Neuronal stem cell (in vitro differentiated cells): ENCODE data around the gene EFCAB13.
A peak's percentile ranks its signal among the peaks of the same experiment; 100 is the strongest.

ENCODE experiments used
- DNase-seq: peaks from one replicate; pipeline ENCODE4 v3.0.0-alpha.2; 2013; ENCODE audit warnings: low spot score
- H2AFZ ChIP-seq: one replicate; pipeline ENCODE4 v1.6.1; 2013; ENCODE audit warnings: mild to moderate bottlenecking, low read length, inconsistent platforms
- H2AK5ac ChIP-seq: 2 replicates; pipeline ENCODE4 v1.6.1; 2013; ENCODE audit warnings: low read depth, mild to moderate bottlenecking, inconsistent platforms, low read length, moderate library complexity, mixed read lengths
- H2BK120ac ChIP-seq: 2 replicates; pipeline ENCODE4 v1.6.1; 2013; ENCODE audit warnings: low read depth, mild to moderate bottlenecking, inconsistent platforms, low read length, moderate library complexity, mixed read lengths
- H2BK12ac ChIP-seq: one replicate; pipeline ENCODE4 v1.6.1; 2013; ENCODE audit warnings: low read length, inconsistent platforms
- H2BK15ac ChIP-seq: 2 replicates; pipeline ENCODE4 v1.6.1; 2013; ENCODE audit warnings: mild to moderate bottlenecking, low read length, inconsistent platforms, mixed read lengths
- H2BK5ac ChIP-seq: one replicate; pipeline ENCODE4 v1.6.1; 2013; ENCODE audit warnings: inconsistent platforms, mild to moderate bottlenecking, low read length, moderate library complexity
- H3K14ac ChIP-seq: one replicate; pipeline ENCODE4 v1.6.1; 2013; ENCODE audit warnings: low read length, inconsistent platforms
- H3K18ac ChIP-seq: 2 replicates; pipeline ENCODE4 v1.6.1; 2013; ENCODE audit warnings: low read length, inconsistent platforms
- H3K23ac ChIP-seq: 2 replicates; pipeline ENCODE4 v1.6.1; 2013; ENCODE audit warnings: low read depth, mild to moderate bottlenecking, mixed read lengths, low read length, inconsistent platforms; ENCODE audit not compliant: poor library complexity
- H3K27ac ChIP-seq: replicated peaks from 3 replicates; pipeline ENCODE4 v1.5.1; 2013; ENCODE audit warnings: low read length, inconsistent platforms
- H3K27me3 ChIP-seq, 3 experiments: 2 replicates each; pipeline ENCODE4 v1.6.1; 2013; ENCODE audit warnings: low read length in 3 of 3, mild to moderate bottlenecking in 2 of 3, inconsistent platforms in 1 of 3, low read depth in 1 of 3, mixed read lengths in 1 of 3, moderate library complexity in 1 of 3; ENCODE audit not compliant: control insufficient read depth in 3 of 3, insufficient read depth in 3 of 3
- H3K36me3 ChIP-seq, 2 donors: replicated peaks in 1 of 2; 2 replicates each; pipeline ENCODE4 v1.6.1; 2013; ENCODE audit warnings: low read length in 2 of 2; ENCODE audit not compliant: control insufficient read depth in 2 of 2, insufficient read depth in 2 of 2
- H3K4ac ChIP-seq: 2 replicates; pipeline ENCODE4 v1.6.1; 2013; ENCODE audit warnings: inconsistent platforms, mild to moderate bottlenecking, low read length, moderate library complexity
- H3K4me1 ChIP-seq, 2 donors: 1 replicate in 1 of 2; 2 replicates in 1 of 2; pipeline ENCODE4 v1.6.1; 2013; ENCODE audit warnings: low read length in 2 of 2, low read depth in 1 of 2; ENCODE audit not compliant: control insufficient read depth in 2 of 2, insufficient read depth in 1 of 2
- H3K4me2 ChIP-seq: one replicate; pipeline ENCODE4 v1.6.1; 2013; ENCODE audit warnings: mild to moderate bottlenecking, low read length, inconsistent platforms; ENCODE audit not compliant: insufficient read depth, poor library complexity, severe bottlenecking
- H3K4me3 ChIP-seq, 2 donors: 2 replicates each; pipeline ENCODE4 v1.5.1; 2013; ENCODE audit warnings: low read length in 2 of 2, mild to moderate bottlenecking in 2 of 2, inconsistent platforms in 1 of 2, moderate library complexity in 1 of 2
- H3K79me1 ChIP-seq: one replicate; pipeline ENCODE4 v1.6.1; 2013; ENCODE audit warnings: low read depth, mild to moderate bottlenecking, inconsistent platforms, low read length, moderate library complexity
- H3K9ac ChIP-seq: one replicate; pipeline ENCODE4 v1.6.1; 2013; ENCODE audit warnings: mild to moderate bottlenecking, low read depth, low read length, inconsistent platforms; ENCODE audit not compliant: poor library complexity
- H3K9me3 ChIP-seq, 2 donors: replicated peaks in 1 of 2; 2 replicates each; pipeline versions ENCODE3 to v1.6.1; 2013; ENCODE audit warnings: low read length in 2 of 2, mild to moderate bottlenecking in 2 of 2, inconsistent platforms in 1 of 2, low read depth in 1 of 2, mixed read lengths in 1 of 2, moderate library complexity in 1 of 2; ENCODE audit not compliant: control insufficient read depth in 2 of 2, insufficient read depth in 1 of 2
- H4K8ac ChIP-seq: one replicate; pipeline ENCODE4 v1.6.1; 2013; ENCODE audit warnings: low read depth, mild to moderate bottlenecking, inconsistent platforms, low read length, moderate library complexity
- H4K91ac ChIP-seq: one replicate; pipeline ENCODE4 v1.6.1; 2013; ENCODE audit warnings: low read length, low read depth, mild to moderate bottlenecking, inconsistent platforms; ENCODE audit not compliant: poor library complexity
- WGBS, 2 donors: extraction: QIAGEN DNeasy Blood & Tissue Kit; methylation state at CpG; one replicate each; pipeline ENCODE4 v1.1.7; 2013; ENCODE audit warnings: missing lambda C conversion rate in 2 of 2, mixed read lengths in 1 of 2; ENCODE audit not compliant: insufficient read length in 2 of 2, insufficient replicate concordance in 1 of 2; ENCODE audit errors: extremely low coverage in 2 of 2; 5-methylcytosine and 5-hydroxymethylcytosine counted together

EFCAB13 gene

DNA sequence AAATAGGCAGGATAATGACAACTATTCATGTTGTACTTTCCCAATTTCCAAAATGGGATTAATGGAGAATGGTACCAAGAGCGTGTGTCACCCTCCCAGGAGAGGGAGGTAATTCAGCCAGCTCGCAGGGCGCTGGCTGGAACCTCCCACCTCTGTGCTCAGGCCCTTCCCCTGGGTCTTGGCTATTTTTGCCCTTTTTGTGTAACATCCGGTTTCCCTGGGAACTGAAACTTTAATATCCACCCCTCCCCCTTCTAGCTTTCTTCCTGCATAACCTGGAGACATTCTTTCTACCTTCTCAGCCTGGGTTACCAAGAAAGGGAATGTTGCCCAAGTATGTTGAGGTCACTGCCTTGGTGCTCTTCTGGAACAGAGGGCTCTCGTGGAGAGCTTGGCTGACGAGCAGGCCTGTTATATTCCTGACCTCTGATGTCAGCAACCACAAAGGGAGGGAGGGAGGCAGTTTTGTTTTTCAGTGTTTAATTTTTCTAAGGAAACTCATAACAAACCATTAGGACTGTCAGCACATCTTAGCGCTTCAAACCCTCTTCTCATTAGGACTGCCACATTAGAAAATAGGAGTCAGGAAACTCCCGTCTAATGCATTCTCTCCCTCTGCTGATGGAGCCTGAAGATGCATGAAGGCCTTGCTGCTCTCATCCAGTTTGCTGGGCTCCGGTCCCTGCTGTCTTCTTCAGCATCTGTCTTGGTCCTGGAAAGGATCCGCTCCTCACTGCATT, 44.5 kb upstream of the EFCAB13 start:
- no peak overlapping the region for H3K4ac ChIP-seq
- no peak overlapping the region for H3K9ac ChIP-seq
- no peak overlapping the region for H2BK12ac ChIP-seq
- no peak overlapping the region for H3K23ac ChIP-seq
- H3K4me1 ChIP-seq: peaks cover 23 to 42% of the 10 kb centered on the region in 2 donors
- no peak overlapping the region for H3K18ac ChIP-seq
- DNase-seq: no peak
- H2BK120ac ChIP-seq: no peak overlapping the region
- no peak overlapping the region for H2BK15ac ChIP-seq
- WGBS, 2 donors: no CpG with 5 or more reads among the region's 10 CpGs
- H3K79me1 ChIP-seq: no peaks in the 10 kb centered on the region
- H2AK5ac ChIP-seq: no peak overlapping the region
- no peak overlapping the region for H4K8ac ChIP-seq
- no peak overlapping the region for H3K4me2 ChIP-seq
- no peaks in the 10 kb centered on the region for H3K36me3 ChIP-seq
- no peak overlapping the region for H3K14ac ChIP-seq
- no peak overlapping the region for H4K91ac ChIP-seq
- H3K4me3 ChIP-seq: peak overlapping the region in 1 of 2 donors; percentile 10
- peak overlapping the region; percentile 8 for H3K27ac ChIP-seq
- H2BK5ac ChIP-seq: no peak overlapping the region
- no peaks in the 10 kb centered on the region for H3K9me3 ChIP-seq
- no peaks in the 10 kb centered on the region for H3K27me3 ChIP-seq
- peak overlapping the region; percentile 54 for H2AFZ ChIP-seq

DNA sequence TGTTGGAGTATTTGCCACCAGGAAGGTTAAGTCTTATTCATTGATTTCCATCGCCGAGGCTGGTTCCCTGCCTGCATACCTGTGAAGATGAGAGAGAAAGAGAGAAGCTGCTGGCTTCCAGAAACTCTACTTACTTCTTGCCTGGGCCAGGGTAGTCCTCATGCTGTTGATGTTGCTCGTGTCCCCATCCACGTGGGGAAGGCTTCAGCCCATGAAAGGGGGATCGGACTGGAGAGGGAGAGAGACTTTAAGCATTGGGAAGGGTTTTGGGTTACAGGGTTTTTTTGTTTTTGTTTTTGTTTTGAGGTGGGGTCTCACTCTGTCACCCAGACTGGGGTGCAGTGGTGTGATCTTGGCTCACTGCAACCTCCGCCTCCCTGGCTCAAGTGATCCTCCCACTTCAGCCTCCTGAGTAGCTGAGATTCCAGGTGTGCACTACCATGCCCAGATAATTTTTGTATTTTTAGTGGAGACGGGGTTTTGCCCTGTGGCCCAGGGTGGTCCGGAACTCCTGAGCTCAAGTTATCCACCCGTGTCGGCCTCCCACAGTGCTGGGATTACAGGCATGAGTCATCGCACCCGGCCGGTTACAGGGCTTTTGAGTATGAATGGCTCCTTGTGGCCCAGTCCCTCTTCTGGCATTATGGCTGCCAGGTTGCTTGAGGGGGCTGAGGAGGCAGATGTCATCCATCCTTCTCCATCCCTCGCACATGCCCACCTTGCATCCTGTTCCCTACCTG, 43.5 kb upstream of the EFCAB13 start:
- Histone ChIP-seq H3K9ac (no peak overlapping the region), H2AFZ (peak overlapping the region; percentile 54), H3K27ac (no peak overlapping the region), H3K4me3 (no peak overlapping the region), H3K36me3 (no peaks in the 10 kb centered on the region), H2BK12ac (no peak overlapping the region), H2AK5ac (no peak overlapping the region), H4K8ac (no peak overlapping the region), H2BK15ac (no peak overlapping the region), H3K18ac (peak overlapping the region; percentile 9), H4K91ac (no peak overlapping the region), H3K14ac (no peak overlapping the region), H3K23ac (no peak overlapping the region), H2BK5ac (no peak overlapping the region), H3K4me2 (no peak overlapping the region), H3K9me3 (no peaks in the 10 kb centered on the region), H3K79me1 (no peaks in the 10 kb centered on the region), H2BK120ac (no peak overlapping the region), H3K4ac (no peak overlapping the region), H3K4me1 (peaks cover 19 to 37% of the 10 kb centered on the region in 2 donors), H3K27me3 (no peaks in the 10 kb centered on the region)
- WGBS, 2 donors: no CpG with 5 or more reads among the region's 14 CpGs
- DNase-seq: no peak

DNA sequence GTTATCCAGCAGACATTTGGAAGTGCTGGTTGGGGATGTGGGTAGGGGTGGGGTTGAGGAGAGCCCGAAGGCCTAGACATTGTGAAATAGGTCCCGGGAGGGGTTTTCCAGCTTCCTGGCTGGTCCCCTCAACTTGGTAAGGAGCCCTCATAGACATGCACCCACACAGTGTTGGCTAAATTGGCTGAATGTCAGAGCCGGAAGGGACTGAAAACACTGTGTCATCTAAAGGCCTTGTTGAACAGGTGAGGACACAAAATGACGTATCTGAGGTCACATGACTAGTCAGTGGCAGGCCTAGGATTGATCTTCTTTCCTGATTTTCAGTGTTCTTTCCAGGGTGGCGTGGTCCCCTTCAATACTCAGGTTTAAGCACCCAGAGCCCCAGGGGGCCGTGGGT, 42.5 kb upstream of the EFCAB13 start:
- no peaks in the 10 kb centered on the region for H3K27me3 ChIP-seq

DNA sequence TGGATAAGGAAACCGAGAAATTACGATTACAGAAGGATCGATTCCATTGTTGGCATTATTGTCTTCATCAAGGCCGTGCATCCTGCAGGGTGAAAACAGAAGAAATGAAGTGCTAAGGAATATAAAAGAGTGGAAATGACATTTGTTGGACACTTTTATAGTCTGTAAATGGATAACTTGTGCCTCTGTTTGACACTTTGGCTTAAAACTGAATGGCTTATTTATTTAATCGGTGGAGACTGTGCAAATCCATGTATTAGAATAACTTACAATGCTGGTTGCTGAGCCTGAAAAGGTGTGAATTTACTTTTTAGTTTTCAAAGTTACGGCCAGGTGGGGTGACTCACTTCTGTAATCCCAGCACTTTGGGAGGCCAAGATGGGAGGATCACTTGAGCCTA, 38.8 kb upstream of the EFCAB13 start:
- H3K79me1 ChIP-seq: no peaks in the 10 kb centered on the region
- H3K27ac ChIP-seq: no peak overlapping the region
- H2BK120ac ChIP-seq: no peak overlapping the region
- no peak overlapping the region for H2BK12ac ChIP-seq
- no peak overlapping the region for H2BK5ac ChIP-seq
- H2BK15ac ChIP-seq: no peak overlapping the region
- H4K8ac ChIP-seq: no peak overlapping the region
- no peaks in the 10 kb centered on the region for H3K27me3 ChIP-seq
- no peak overlapping the region for H2AK5ac ChIP-seq
- H4K91ac ChIP-seq: no peak overlapping the region
- H3K4ac ChIP-seq: no peak overlapping the region
- peaks cover 0 to 8% of the 10 kb centered on the region in 2 donors for H3K4me1 ChIP-seq
- no peaks in the 10 kb centered on the region for H3K9me3 ChIP-seq
- H3K9ac ChIP-seq: no peak overlapping the region
- WGBS, 2 donors: no CpG with 5 or more reads among the region's 6 CpGs
- DNase-seq: no peak
- H3K4me2 ChIP-seq: no peak overlapping the region
- H3K36me3 ChIP-seq: no peaks in the 10 kb centered on the region
- no peak overlapping the region for H3K4me3 ChIP-seq
- no peak overlapping the region for H3K18ac ChIP-seq
- H2AFZ ChIP-seq: no peak overlapping the region
- H3K14ac ChIP-seq: no peak overlapping the region
- no peak overlapping the region for H3K23ac ChIP-seq

More for the DNA sequence above, 42.5 kb upstream of the EFCAB13 start:
- H4K91ac ChIP-seq: no peak overlapping the region
- DNase-seq: no peak
- no CpG with 5 or more reads among the region's 6 CpGs for WGBS, 2 donors
- H3K9me3 ChIP-seq: no peaks in the 10 kb centered on the region
- H4K8ac ChIP-seq: no peak overlapping the region
- no peak overlapping the region for H3K4me3 ChIP-seq
- H3K36me3 ChIP-seq: no peaks in the 10 kb centered on the region
- H3K9ac ChIP-seq: no peak overlapping the region
- no peak overlapping the region for H3K4me2 ChIP-seq
- H3K23ac ChIP-seq: no peak overlapping the region
- no peak overlapping the region for H3K18ac ChIP-seq
- H2BK15ac ChIP-seq: no peak overlapping the region
- no peak overlapping the region for H2AK5ac ChIP-seq
- no peak overlapping the region for H2BK120ac ChIP-seq
- H3K27ac ChIP-seq: no peak overlapping the region
- no peak overlapping the region for H2BK12ac ChIP-seq
- no peak overlapping the region for H3K14ac ChIP-seq
- no peaks in the 10 kb centered on the region for H3K79me1 ChIP-seq
- no peak overlapping the region for H3K4ac ChIP-seq
- no peak overlapping the region for H2AFZ ChIP-seq
- peaks cover 10 to 28% of the 10 kb centered on the region in 2 donors for H3K4me1 ChIP-seq
- H2BK5ac ChIP-seq: no peak overlapping the region
